GM19452 (cell line): Measurements from ENCODE around the gene SEMA3D.
"Not testable (repeated sequence)": the region's sequence is repeated elsewhere in the genome, so short reads cannot be mapped to it uniquely, and the experiment has no call there.

ENCODE experiments used
- ATAC-seq: cut with Tn5 transposase; IDR thresholded peaks from one replicate; pipeline ENCODE4 v1.9.1; 2021; ENCODE audit not compliant: unreplicated experiment

Gene SEMA3D

GRCh38 chr7:85000735-85001350 is 186.0 kb downstream of the SEMA3D start:
- ATAC-seq: no peak

- ATAC-seq: no peak
These were observed 187.4 kb downstream of the SEMA3D start for GRCh38 chr7:84999450-84999849.

- ATAC-seq: no peak
These were observed 188.2 kb downstream of the SEMA3D start for GRCh38 chr7:84998665-84999064.

- no peak for ATAC-seq
These were observed 189.2 kb downstream of the SEMA3D start for GRCh38 chr7:84997626-84998025.

- not testable (repeated sequence) for ATAC-seq
These were observed 193.9 kb downstream of the SEMA3D start for GRCh38 chr7:84992954-84993353.

GRCh38 chr7:84985073-84985784 is 201.6 kb downstream of the SEMA3D start:
- no peak for ATAC-seq

- no peak for ATAC-seq
These were observed 204.7 kb downstream of the SEMA3D start for GRCh38 chr7:84982199-84982598.

- no peak for ATAC-seq
These were observed 205.5 kb downstream of the SEMA3D start for GRCh38 chr7:84981055-84981976.

- no peak for ATAC-seq
These were observed 211.2 kb downstream of the SEMA3D start for GRCh38 chr7:84975586-84976185.

- ATAC-seq: no peak
These were observed 215.5 kb downstream of the SEMA3D start for GRCh38 chr7:84971360-84971759.

- no peak for ATAC-seq
These were observed 216.2 kb downstream of the SEMA3D start for GRCh38 chr7:84970670-84971069.

GRCh38 chr7:84953234-84953633 is 233.6 kb downstream of the SEMA3D start:
- no peak for ATAC-seq

GRCh38 chr7:84950836-84951235 is 236.0 kb downstream of the SEMA3D start:
- ATAC-seq: no peak

GRCh38 chr7:84949501-84949900 is 237.4 kb downstream of the SEMA3D start:
- ATAC-seq: no peak

GRCh38 chr7:84949067-84949466 is 237.8 kb downstream of the SEMA3D start:
- ATAC-seq: no peak

- no peak for ATAC-seq
These were observed 238.2 kb downstream of the SEMA3D start for GRCh38 chr7:84948634-84949033.

- no peak for ATAC-seq
These were observed 240.3 kb downstream of the SEMA3D start for GRCh38 chr7:84946549-84946948.
